Subcutaneous adipose tissue (tissue), 4 donors: ENCODE results near the gene MPZL3. TPM values are rescaled to one million over a fixed set of nuclear protein-coding genes. Genes with fewer than 3 reads are reported as not detected.

Source experiments
- total RNA-seq, 4 donors: library from RNA; depleted of rRNA; stranded (reverse); fragments of >200 nt; gene quantifications; one replicate each; pipeline ENCODE4 v1.1.0, GENCODE V29; 2016
- TF ChIP-seq, protein P1 (sequence below): fragments of 450-650 bp; IDR thresholded peaks from one replicate; pipeline ENCODE4 v1.5.1; 2016; ENCODE audit warnings: low read depth, mild to moderate bottlenecking, control low read depth, antibody characterized with exemption, moderate library complexity

The MPZL3 gene
- total RNA-seq, 4 donors from 2014 or later = 1.1 to 3.7 (median 2.0) TPM

DNA sequence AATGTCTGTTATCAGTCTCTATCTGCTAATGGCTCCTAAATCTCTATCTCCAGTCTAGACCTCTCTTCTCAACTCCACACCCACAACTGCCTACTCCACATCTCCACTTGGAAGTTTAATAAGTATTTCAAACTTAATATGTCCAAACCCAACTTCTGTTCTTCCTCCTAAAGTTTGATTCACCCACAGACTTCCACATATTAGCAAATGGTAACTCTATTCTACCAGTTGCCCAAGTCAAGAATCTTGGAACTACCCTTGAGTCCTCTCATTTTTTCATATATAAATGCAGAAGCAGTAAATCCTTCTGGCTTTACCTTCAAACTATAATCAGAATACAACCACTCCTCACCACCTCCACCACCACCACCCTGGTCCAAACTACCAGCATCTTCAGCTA, 20.7 kb downstream of the MPZL3 start:
- TF ChIP-seq, protein P1, sequence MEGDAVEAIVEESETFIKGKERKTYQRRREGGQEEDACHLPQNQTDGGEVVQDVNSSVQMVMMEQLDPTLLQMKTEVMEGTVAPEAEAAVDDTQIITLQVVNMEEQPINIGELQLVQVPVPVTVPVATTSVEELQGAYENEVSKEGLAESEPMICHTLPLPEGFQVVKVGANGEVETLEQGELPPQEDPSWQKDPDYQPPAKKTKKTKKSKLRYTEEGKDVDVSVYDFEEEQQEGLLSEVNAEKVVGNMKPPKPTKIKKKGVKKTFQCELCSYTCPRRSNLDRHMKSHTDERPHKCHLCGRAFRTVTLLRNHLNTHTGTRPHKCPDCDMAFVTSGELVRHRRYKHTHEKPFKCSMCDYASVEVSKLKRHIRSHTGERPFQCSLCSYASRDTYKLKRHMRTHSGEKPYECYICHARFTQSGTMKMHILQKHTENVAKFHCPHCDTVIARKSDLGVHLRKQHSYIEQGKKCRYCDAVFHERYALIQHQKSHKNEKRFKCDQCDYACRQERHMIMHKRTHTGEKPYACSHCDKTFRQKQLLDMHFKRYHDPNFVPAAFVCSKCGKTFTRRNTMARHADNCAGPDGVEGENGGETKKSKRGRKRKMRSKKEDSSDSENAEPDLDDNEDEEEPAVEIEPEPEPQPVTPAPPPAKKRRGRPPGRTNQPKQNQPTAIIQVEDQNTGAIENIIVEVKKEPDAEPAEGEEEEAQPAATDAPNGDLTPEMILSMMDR = no peak

DNA sequence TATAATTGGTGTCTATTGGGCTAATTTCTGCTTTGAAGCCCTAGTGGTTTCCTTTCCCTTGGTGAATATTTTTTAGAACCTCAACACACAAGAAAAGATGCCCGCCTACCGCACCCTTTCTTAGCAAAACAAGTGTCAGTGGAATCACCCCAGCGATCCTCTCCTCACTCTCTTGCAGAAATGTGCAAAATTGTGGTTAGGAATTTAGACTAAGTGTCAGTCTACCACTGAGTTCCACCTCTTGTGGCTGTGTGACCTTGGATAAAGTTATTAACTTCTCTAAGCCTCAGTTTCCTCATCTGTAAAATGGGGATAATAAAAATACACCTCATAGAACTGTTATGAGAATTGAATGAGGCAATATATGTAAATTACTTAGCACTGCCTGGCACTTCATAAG, 22.1 kb downstream of the MPZL3 start:
- TF ChIP-seq, protein P1 = no peak

DNA sequence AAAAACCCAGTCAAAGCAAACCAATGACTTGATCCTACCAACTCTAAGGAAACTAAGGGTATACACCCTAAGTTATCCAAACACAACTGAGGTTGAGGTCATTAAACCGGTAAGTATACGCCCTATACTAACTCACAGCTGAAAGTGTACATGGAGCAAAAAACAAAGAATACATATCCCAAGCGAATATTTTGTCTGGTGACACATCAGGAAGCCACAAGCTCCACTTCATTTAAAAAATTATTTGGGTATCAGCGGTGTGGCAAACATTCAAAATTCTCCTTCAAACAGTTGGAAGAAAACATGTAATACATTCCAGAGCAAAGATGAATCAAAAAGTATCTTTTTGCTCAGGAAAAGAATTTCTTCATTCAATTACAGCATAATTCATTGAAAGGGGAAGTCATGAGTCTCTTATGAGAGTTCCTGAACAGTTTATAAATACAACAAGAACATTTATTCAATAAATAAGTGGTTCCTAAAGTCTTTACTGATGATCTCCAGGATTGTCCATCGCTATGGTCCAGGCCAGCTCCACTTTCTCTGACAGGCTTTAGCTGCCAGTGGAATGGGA, 22.8 kb downstream of the MPZL3 start:
- TF ChIP-seq, protein P1 = no peak

DNA sequence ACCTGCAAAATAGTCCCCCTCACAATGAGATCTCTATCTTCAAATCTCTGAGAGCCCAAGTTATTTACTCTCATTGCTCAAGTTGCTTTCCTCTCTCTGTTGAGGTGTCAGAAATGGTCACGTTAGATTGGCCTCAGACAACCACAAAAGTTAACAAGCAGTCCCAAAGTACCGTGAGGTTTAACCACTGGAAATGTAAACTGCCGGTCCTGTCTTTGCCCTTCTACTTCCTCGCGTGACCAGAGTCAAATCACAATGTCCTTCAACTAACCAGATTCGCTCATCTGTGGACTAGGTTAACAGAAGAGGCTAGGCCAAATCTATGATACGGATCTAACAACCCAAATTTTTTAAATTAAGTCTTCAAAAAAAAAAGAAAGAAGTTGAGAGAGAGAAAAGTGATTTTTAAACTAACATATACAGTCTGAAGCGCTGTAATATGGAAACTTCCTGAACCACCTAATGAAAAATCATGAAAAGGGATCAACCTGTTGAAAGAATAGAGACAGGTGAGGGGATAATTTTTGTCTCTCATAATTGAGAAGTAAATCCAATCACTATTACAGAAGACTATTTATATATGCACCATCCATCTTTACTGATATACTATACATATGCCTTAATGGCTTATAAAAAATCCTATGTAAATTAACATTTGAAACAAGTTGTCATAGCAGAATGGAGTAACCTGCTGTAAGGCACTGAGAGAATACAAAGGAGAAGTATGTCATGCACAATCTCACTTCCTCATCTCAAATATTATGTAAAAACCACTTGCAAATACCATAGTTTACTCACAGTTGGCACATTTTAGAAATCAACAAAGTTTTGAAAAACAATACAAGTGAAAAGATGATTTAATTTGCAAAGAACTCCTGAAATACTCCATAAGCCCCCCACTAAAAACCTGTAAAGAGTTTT, 24.0 kb downstream of the MPZL3 start:
- TF ChIP-seq, protein P1 = no peak

DNA sequence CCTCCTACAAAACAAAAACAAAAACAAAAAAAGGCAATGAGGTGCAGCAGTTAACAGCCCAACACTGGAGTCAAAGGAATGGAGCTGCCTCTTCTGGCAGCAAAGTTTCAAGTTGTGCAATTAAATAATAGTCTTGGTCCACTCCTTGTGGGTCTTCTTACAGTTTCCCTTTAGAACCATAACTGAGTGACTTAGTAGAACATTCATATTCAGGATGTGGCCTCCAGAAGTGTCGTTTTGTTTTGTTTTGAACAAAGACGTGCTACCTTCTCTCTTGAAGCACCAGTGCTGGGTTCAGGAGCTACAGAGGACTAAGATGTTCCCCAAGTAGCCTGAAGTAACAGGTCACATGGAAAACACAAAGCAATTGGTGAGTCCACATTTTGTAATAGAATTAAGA, 25.4 kb downstream of the MPZL3 start:
- TF ChIP-seq, protein P1 = no peak

DNA sequence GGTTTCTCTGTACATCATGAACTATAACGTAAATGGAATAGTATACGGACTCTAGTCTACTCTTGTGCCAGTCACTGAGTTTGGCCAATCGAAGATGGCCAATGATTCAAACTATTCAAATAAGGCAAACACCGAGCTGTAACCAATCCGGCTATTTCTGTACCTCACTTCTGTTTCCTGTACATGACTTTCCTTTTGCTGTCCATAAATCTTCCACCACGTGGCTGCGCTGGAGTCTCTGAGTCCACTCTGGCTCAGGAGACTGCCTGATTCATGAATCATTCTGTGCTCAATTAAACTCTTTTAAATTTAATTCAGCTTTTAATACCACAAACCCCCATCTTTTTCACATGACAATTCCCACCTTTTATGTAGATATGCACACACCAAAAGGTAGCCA, 25.9 kb downstream of the MPZL3 start:
- TF ChIP-seq, protein P1 = no peak

DNA sequence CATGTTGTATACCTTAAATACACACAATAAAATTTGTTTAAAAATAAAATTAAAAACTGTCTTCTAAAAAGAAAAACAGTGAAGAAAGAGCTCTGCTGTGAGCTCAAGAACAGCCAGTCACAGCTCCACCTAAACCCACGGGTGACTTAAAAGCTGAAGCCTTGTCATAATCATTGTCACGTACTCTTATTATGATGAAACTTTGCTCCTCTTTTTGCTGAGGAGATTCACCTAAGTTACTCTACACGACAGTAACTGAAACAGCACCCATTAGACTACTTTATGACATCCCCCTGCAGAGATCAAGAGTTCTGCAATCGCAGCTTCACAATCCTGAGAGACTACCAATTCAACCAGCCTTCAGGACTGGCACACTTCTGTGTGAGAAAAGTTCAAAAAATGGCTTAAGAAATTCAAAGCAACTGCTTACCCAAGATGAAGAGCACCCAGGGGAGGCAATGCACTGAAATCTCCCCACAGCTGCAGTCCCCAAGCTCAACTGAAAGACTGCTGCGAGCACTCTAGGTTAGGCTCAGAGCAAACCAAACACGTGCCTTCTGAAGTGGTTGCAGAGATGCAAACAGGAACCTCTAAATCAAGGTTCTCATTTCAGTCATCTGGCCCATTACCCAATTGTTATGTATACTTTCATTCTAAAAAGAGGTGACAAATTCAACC, 27.5 kb downstream of the MPZL3 start, which contains the start of gene JAML:
JAML (minus strand) TSS at position 501 of the 678 bp plus-strand sequence. CDS start 10,145 bp downstream, outside the sequence.
- TF ChIP-seq, protein P1 = no peak
